ENCODE measurements around the gene JMJD6.
A peak's percentile ranks its signal among the peaks of the same experiment; 100 is the strongest.

Gene JMJD6

GRCh38 chr17:76740329-76741118 lies 14.1 kb upstream of the JMJD6 start:
- no peak for TF ChIP-seq GATA3 (IDR thresholded peaks at IDR 0.05; ENCODE audit: low read depth, low read length)

- TF ChIP-seq GATA3 (IDR thresholded peaks at IDR 0.05; ENCODE audit: low read depth, low read length) (no peak), GATA2 (IDR thresholded peaks at IDR 0.05; ENCODE audit: low read depth, low read length) (no peak; the same call in 1 of the 2 replicates)
Measured at GRCh38 chr17:76738468-76738850, 12.1 kb upstream of the JMJD6 start.

GRCh38 chr17:76737676-76738467 lies 11.5 kb upstream of the JMJD6 start, which contains the start of gene MFSD11:
Gene MFSD11 (plus strand): TSS chr17:76738119. CDS start chr17:76738353, 234 bp downstream.
- TF ChIP-seq GATA3 (IDR thresholded peaks at IDR 0.05; ENCODE audit: low read depth, low read length): no peak
- 0 out of 2 replicates have a peak, but pooled peaks have one; percentile 22 for TF ChIP-seq GATA2 (IDR thresholded peaks at IDR 0.05; ENCODE audit: low read depth, low read length)

- TF ChIP-seq GATA2 (IDR thresholded peaks at IDR 0.05; ENCODE audit: low read depth, low read length): no peak; the same call in 1 of the 2 replicates
- no peak for TF ChIP-seq GATA3 (IDR thresholded peaks at IDR 0.05; ENCODE audit: low read depth, low read length)
Measured at GRCh38 chr17:76737082-76737675, 10.8 kb upstream of the JMJD6 start, which contains the start of gene SRSF2. Gene SRSF2 (minus strand): TSS chr17:76737331. CDS start chr17:76737160, 171 bp downstream.

- TF ChIP-seq GATA2 (IDR thresholded peaks at IDR 0.05; ENCODE audit: low read depth, low read length) (peak; percentile 22; the same call in 1 of the 2 replicates), GATA3 (IDR thresholded peaks at IDR 0.05; ENCODE audit: low read depth, low read length) (no peak)
Measured at GRCh38 chr17:76736349-76737081, 10.1 kb upstream of the JMJD6 start.

GRCh38 chr17:76735586-76736348 lies 9.4 kb upstream of the JMJD6 start:
- TF ChIP-seq GATA2 (IDR thresholded peaks at IDR 0.05; ENCODE audit: low read depth, low read length) (no peak), GATA3 (IDR thresholded peaks at IDR 0.05; ENCODE audit: low read depth, low read length) (no peak)

GRCh38 chr17:76735006-76735405 lies 8.6 kb upstream of the JMJD6 start:
- TF ChIP-seq GATA2 (IDR thresholded peaks at IDR 0.05; ENCODE audit: low read depth, low read length): no peak
- TF ChIP-seq GATA3 (IDR thresholded peaks at IDR 0.05; ENCODE audit: low read depth, low read length): no peak

GRCh38 chr17:76734080-76734840 lies 7.9 kb upstream of the JMJD6 start:
- TF ChIP-seq GATA2 (IDR thresholded peaks at IDR 0.05; ENCODE audit: low read depth, low read length): no peak
- TF ChIP-seq GATA3 (IDR thresholded peaks at IDR 0.05; ENCODE audit: low read depth, low read length): no peak

- TF ChIP-seq GATA2 (IDR thresholded peaks at IDR 0.05; ENCODE audit: low read depth, low read length) (no peak), GATA3 (IDR thresholded peaks at IDR 0.05; ENCODE audit: low read depth, low read length) (no peak)
Measured at GRCh38 chr17:76733618-76733957, 7.2 kb upstream of the JMJD6 start.

- TF ChIP-seq GATA2 (IDR thresholded peaks at IDR 0.05; ENCODE audit: low read depth, low read length) (no peak), GATA3 (IDR thresholded peaks at IDR 0.05; ENCODE audit: low read depth, low read length) (no peak)
Measured at GRCh38 chr17:76732734-76733617, 6.6 kb upstream of the JMJD6 start.

- TF ChIP-seq GATA2 (IDR thresholded peaks at IDR 0.05; ENCODE audit: low read depth, low read length) (no peak), GATA3 (IDR thresholded peaks at IDR 0.05; ENCODE audit: low read depth, low read length) (no peak)
Measured at GRCh38 chr17:76727745-76728456, 1.5 kb upstream of the JMJD6 start.

All from SH-SY5Y (cell line).